ENCODE measurements around the gene NXPE1.

Gene NXPE1

DNA sequence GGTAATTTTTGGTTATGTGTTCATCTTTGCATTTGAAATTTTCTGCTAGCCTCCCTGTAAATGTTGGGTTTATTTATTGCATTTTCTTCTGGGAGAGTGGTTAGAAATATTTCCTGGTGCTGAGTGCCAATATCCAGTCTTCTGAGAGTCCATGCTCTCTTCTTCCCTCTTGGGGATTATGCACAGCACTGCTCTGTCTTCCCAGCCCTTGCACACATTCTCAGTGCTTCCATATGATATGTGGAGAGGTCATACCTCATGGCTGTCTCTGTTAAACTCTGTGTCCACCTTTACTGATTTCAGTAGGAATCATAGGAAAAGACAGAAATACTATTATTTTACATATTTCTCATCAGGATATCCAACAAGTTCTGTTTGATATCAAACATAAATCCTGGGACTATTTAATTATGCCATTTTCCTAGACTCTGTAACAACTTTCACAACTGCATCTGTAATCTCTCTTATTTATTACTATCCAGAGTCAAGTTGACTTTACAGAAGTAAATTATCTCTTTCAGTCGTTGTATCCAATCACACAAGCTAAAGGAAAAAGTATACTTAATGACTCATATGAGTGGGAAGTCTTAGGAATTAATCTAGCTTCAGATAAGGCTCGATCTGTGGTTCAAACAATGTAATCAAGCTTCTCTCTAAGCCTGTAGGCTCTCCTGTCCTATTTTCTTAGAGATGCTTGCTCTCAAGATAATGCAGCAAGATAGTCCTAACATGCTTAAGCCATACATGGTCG, 2.7 kb upstream of the NXPE1 start:
- no peak for DNase-seq (ENCODE audit: low read depth)

GRCh38 chr11:114556135-114556534, 3.5 kb downstream of the NXPE1 start:
- DNase-seq (ENCODE audit: low read depth), result no peak

DNA sequence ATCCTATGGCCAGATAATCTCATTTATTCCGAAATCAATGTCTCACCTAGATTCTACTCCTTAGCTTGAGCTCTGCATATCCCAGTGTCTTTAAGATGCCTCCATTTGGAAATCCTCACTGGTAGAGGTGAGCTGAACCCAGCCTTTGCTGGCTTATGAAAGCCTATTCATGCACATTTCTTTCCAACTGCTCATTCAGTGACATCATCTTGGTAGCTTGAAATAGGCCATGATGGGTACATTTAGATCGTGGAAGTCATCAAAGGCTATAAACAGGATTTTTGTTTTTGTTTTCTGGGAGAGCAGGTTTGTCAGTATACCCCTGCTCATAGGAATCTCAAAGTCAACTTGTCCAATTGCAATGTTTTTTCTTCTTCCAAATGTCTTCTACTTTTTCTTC, 6.0 kb downstream of the NXPE1 start:
- DNase-seq (ENCODE audit: low read depth), result no peak

- no peak for DNase-seq (ENCODE audit: low read depth)
Measured at GRCh38 chr11:114551060-114551459, 8.6 kb downstream of the NXPE1 start.

DNA sequence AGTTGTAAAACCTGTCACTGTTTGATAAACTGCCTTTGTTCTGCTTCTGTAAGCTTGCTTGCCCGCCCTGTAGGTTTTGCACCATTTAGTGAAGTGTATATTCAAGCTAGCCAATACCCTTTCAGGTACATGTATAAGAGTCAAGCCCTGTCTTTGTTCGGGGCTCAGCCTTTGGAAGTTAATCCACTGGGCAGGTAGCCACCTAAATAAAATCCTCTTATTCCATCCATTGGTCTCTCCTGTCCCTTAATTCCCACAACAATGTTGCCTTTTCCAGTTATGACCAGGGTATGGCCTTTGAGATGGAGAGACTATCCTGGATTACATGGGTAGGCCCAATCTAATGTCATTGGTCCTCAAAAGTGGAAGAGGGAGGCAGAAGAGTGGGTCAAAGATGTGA, 34.0 kb downstream of the NXPE1 start:
- DNase-seq (ENCODE audit: low read depth), result no peak

- no peak for DNase-seq (ENCODE audit: low read depth)
Measured at GRCh38 chr11:114524122-114524521, 35.6 kb downstream of the NXPE1 start.

DNA sequence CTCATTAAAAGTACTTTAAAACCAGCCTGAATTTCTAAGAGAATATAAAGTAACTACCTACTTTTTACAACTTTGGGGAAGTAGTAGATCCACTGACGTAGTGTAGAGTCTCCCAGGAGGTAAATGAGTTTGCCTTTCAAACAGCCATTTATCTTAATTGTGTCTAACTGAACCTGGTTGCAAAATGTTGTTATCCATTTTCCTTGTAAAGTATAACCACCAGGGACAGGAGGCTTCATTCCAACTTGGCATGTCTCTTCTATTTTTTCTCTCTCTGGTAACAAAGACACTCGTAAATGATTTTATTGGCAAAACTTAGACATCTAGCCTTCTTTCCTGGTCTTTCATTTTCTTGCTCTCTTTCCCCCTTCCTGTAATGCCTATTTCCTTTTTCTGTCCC, 36.9 kb downstream of the NXPE1 start:
- no peak for DNase-seq (ENCODE audit: low read depth)

- DNase-seq (ENCODE audit: low read depth), result no peak
Measured at GRCh38 chr11:114511538-114511937, 48.1 kb downstream of the NXPE1 start.

- no peak for DNase-seq (ENCODE audit: low read depth)
Measured at GRCh38 chr11:114511079-114511478, 48.6 kb downstream of the NXPE1 start.

- DNase-seq (ENCODE audit: low read depth), result no peak
Measured at GRCh38 chr11:114501901-114502300, 57.8 kb downstream of the NXPE1 start.

DNA sequence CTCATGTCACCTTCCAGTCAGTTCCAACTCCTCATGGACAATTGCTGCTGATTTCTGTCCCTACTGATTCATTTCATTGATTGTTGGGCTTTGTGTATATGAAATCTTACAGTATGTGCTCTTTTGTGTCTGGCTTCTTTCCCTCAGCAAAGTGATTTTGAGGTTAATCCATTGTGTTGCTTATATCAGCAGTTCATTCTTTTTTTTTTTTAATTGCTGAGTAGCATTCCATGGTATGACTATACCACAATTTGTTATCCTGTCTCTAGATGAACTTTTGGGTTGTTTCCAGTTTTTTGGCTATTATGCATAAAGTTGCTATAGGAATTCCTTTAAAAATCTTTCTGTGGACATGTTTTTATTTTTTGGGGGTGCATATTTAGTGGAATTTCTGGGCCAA, 59.9 kb downstream of the NXPE1 start:
- DNase-seq (ENCODE audit: low read depth), result no peak

GRCh38 chr11:114496915-114497314, 62.8 kb downstream of the NXPE1 start:
- no peak for DNase-seq (ENCODE audit: low read depth)

- DNase-seq (ENCODE audit: low read depth), result no peak
Measured at GRCh38 chr11:114483929-114484328, 75.8 kb downstream of the NXPE1 start.

GRCh38 chr11:114482114-114482513, 77.6 kb downstream of the NXPE1 start:
- no peak for DNase-seq (ENCODE audit: low read depth)

GRCh38 chr11:114479331-114479730, 80.3 kb downstream of the NXPE1 start:
- no peak for DNase-seq (ENCODE audit: low read depth)

- no peak for DNase-seq (ENCODE audit: low read depth)
Measured at GRCh38 chr11:114478768-114479167, 80.9 kb downstream of the NXPE1 start.

GRCh38 chr11:114478001-114478410, 81.7 kb downstream of the NXPE1 start:
- no peak for DNase-seq (ENCODE audit: low read depth)

GRCh38 chr11:114472661-114473060, 87.0 kb downstream of the NXPE1 start:
- no peak for DNase-seq (ENCODE audit: low read depth)

Data from stimulated activated CD8-positive, alpha-beta memory T cell treated with anti-CD3 and anti-CD28 coated beads, Interleukin-15, amount 100 ng/mL, for 1 hour (primary cell).